Progenitor cell of endocrine pancreas (in vitro differentiated cells): ENCODE data around the gene BMERB1. TPM values are rescaled to one million over a fixed set of nuclear protein-coding genes. Genes with fewer than 3 reads are reported as not detected.
A peak's percentile ranks its signal among the peaks of the same experiment; 100 is the strongest.

Experiments
- DNase-seq: peaks from one replicate; pipeline ENCODE4 v3.0.0; 2021; ENCODE audit warnings: low spot score; ENCODE audit not compliant: unreplicated experiment
- H3K27ac Mint-ChIP-seq: 2 replicates; pipeline ENCODE4 v1.8.0; 2021; ENCODE audit warnings: mild to moderate bottlenecking, moderate library complexity, mixed read lengths
- H3K27me3 Mint-ChIP-seq: 2 replicates; pipeline ENCODE4 v1.8.0; 2021; ENCODE audit warnings: mixed read lengths
- H3K36me3 Mint-ChIP-seq: 2 replicates; pipeline ENCODE4 v1.8.0; 2022; ENCODE audit warnings: mixed read lengths; ENCODE audit not compliant: insufficient read depth
- H3K4me1 Mint-ChIP-seq: 2 replicates; pipeline ENCODE4 v1.8.0; 2021; ENCODE audit warnings: low read depth, mixed read lengths
- H3K4me3 Mint-ChIP-seq: 2 replicates; pipeline ENCODE4 v1.8.0; 2021; ENCODE audit warnings: low read depth, mild to moderate bottlenecking, moderate library complexity, mixed read lengths
- H3K9me3 Mint-ChIP-seq: 2 replicates; pipeline ENCODE4 v1.8.0; 2021; ENCODE audit warnings: low read depth, mixed read lengths
- total RNA-seq: library from RNA; stranded (reverse); gene quantifications from 2 replicates; pipeline ENCODE4 v1.2.1, GENCODE V29; 2021
- TF ChIP-seq, protein P1 (sequence below): fragments of 200-600 bp; sonication (generic); IDR thresholded peaks from one replicate; pipeline ENCODE4 v1.5.0; 2021; ENCODE audit warnings: antibody characterized with exemption, mild to moderate bottlenecking; ENCODE audit not compliant: unreplicated experiment

The BMERB1 gene
- total RNA-seq, 1 donor from 2014 or later = 13.5 TPM

DNA sequence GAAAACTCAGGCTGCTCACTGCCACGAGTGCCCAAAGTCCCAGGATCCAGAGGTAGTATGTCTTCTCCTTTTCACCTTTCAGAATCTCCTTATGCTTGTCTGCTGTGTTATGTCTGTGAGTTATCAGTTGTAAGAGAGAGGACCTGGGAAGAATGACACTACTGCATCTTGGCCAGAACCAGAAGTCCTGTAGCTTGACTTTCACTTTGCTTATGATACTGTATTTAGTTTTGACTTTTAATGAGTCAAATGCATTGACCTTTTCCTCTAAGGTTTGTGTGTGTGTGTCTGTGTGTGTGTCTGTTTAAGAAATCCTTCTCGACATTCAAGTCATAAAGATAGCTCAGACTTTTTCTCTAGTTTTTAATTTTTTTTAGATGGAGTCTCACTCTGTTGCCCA is 43.4 kb downstream of the BMERB1 start:
- peaks cover 1% of the 10 kb centered on the region for H3K4me1 Mint-ChIP-seq
- H3K27me3 Mint-ChIP-seq = no peaks in the 10 kb centered on the region
- H3K27ac Mint-ChIP-seq = no peak overlapping the region
- no peak overlapping the region for H3K4me3 Mint-ChIP-seq
- H3K9me3 Mint-ChIP-seq = peaks cover 3% of the 10 kb centered on the region
- TF ChIP-seq, protein P1, sequence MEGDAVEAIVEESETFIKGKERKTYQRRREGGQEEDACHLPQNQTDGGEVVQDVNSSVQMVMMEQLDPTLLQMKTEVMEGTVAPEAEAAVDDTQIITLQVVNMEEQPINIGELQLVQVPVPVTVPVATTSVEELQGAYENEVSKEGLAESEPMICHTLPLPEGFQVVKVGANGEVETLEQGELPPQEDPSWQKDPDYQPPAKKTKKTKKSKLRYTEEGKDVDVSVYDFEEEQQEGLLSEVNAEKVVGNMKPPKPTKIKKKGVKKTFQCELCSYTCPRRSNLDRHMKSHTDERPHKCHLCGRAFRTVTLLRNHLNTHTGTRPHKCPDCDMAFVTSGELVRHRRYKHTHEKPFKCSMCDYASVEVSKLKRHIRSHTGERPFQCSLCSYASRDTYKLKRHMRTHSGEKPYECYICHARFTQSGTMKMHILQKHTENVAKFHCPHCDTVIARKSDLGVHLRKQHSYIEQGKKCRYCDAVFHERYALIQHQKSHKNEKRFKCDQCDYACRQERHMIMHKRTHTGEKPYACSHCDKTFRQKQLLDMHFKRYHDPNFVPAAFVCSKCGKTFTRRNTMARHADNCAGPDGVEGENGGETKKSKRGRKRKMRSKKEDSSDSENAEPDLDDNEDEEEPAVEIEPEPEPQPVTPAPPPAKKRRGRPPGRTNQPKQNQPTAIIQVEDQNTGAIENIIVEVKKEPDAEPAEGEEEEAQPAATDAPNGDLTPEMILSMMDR = no peak
- H3K36me3 Mint-ChIP-seq = no peaks in the 10 kb centered on the region
- DNase-seq = no peak

GRCh38 chr16:15482068-15482747 is 47.8 kb downstream of the BMERB1 start:
- Mint-ChIP-seq H3K4me1 (peaks cover 1% of the 10 kb centered on the region), H3K27ac (no peak overlapping the region), H3K36me3 (no peaks in the 10 kb centered on the region), H3K27me3 (no peaks in the 10 kb centered on the region), H3K9me3 (no peaks in the 10 kb centered on the region), H3K4me3 (no peak overlapping the region)
- DNase-seq = no peak
- TF ChIP-seq, protein P1 = no peak

GRCh38 chr16:15482748-15483298 is 48.4 kb downstream of the BMERB1 start:
- H3K4me3 Mint-ChIP-seq = no peak overlapping the region
- DNase-seq = no peak
- no peaks in the 10 kb centered on the region for H3K9me3 Mint-ChIP-seq
- H3K36me3 Mint-ChIP-seq = no peaks in the 10 kb centered on the region
- peaks cover 1% of the 10 kb centered on the region for H3K4me1 Mint-ChIP-seq
- peak overlapping the region; percentile 1 for H3K27ac Mint-ChIP-seq
- no peaks in the 10 kb centered on the region for H3K27me3 Mint-ChIP-seq
- TF ChIP-seq, protein P1 = no peak

DNA sequence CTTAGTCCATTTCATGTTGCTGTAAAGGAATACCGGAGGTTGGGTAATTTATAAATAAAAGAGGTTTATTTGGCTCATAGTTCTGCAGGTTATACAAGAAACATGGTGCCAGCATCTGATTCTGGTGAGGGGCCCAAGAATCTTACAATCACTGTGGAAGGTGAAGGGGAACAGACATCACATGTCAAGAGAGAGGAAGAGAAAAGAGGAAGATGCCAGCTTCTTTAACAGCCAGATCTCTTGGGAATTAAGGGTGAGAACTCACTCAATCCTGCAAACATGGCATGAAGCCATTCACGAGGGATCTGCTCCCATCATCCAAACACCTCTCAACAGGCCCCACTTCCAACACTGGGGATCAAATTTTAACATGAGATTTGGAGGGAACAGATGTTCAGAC is 49.5 kb downstream of the BMERB1 start:
- no peaks in the 10 kb centered on the region for H3K9me3 Mint-ChIP-seq
- no peak overlapping the region for H3K27ac Mint-ChIP-seq
- H3K36me3 Mint-ChIP-seq = no peaks in the 10 kb centered on the region
- no peaks in the 10 kb centered on the region for H3K27me3 Mint-ChIP-seq
- no peak for DNase-seq
- H3K4me3 Mint-ChIP-seq = no peak overlapping the region
- peaks cover 1% of the 10 kb centered on the region for H3K4me1 Mint-ChIP-seq
- TF ChIP-seq, protein P1 = no peak

DNA sequence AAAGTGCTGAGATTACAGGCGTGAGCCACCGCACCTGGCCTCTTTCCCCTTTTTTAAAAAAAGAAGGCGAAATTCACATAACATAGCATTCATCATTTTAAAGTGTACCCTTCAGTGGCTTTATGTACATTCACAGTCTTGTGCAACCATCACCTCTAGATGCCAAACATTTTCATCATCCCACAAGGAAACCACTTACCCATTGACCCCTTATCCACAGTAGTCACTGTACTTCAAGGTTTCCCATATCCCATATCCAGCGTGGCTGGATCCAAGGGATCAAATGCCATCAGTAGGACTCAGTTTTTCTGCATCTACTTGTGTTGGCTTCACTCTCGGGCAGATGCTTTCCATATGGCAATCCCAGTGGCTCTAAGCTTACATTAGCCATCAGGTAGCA is 50.3 kb downstream of the BMERB1 start:
- no peaks in the 10 kb centered on the region for H3K9me3 Mint-ChIP-seq
- DNase-seq = no peak
- H3K27me3 Mint-ChIP-seq = no peaks in the 10 kb centered on the region
- peaks cover 1% of the 10 kb centered on the region for H3K4me1 Mint-ChIP-seq
- no peak overlapping the region for H3K27ac Mint-ChIP-seq
- no peak overlapping the region for H3K4me3 Mint-ChIP-seq
- TF ChIP-seq, protein P1 = no peak
- no peaks in the 10 kb centered on the region for H3K36me3 Mint-ChIP-seq
